Glomerular endothelial cell (primary cell): ENCODE results near the gene TUBB3. TPM values are rescaled to one million over a fixed set of nuclear protein-coding genes. Genes with fewer than 3 reads are reported as not detected.
A peak's percentile ranks its signal among the peaks of the same experiment; 100 is the strongest.
"Not testable (repeated sequence)": the region's sequence is repeated elsewhere in the genome, so short reads cannot be mapped to it uniquely, and the experiment has no call there.

Source experiments
- DNase-seq: peaks from one replicate; pipeline ENCODE4 v3.0.0-alpha.2; 2011; ENCODE audit warnings: low read depth, low spot score; ENCODE audit errors: extremely low read depth
- total RNA-seq: library from RNA; depleted of rRNA; stranded (reverse); fragments of >200 nt; gene quantifications from 2 replicates; pipeline ENCODE4 v1.2.3, GENCODE V29; 2015

The TUBB3 gene
- total RNA-seq, 1 donor from 2014 or later = 275 TPM

GRCh38 chr16:89917773-89918452, 5.2 kb upstream of the TUBB3 start:
- DNase-seq = no peak

DNA sequence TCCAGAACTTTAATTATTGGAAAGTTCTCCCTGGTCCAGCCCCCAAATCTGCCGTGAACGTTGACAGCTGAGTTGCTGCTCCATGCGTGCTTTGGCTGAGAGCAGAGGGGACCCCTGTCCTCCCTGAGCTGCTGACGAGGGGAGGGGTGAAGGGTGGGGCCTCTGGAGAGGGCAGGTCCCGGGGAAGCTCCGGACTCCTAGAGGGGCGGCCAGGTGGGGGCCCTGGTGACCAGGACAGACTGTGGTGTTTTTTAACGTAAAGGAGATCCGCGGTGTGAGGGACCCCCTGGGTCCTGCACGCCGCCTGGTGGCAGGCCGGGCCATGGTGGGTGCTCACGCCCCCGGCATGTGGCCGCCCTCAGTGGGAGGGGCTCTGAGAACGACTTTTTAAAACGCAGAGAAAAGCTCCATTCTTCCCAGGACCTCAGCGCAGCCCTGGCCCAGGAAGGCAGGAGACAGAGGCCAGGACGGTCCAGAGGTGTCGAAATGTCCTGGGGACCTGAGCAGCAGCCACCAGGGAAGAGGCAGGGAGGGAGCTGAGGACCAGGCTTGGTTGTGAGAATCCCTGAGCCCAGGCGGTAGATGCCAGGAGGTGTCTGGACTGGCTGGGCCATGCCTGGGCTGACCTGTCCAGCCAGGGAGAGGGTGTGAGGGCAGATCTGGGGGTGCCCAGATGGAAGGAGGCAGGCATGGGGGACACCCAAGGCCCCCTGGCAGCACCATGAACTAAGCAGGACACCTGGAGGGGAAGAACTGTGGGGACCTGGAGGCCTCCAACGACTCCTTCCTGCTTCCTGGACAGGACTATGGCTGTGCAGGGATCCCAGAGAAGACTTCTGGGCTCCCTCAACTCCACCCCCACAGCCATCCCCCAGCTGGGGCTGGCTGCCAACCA, 4.4 kb upstream of the TUBB3 start, which contains the start of gene MC1R:
MC1R (plus strand) TSS at position 410 of the 895 bp plus-strand sequence; CDS start at position 807, 397 bp downstream.
- no peak for DNase-seq

GRCh38 chr16:89919535-89920406, 3.4 kb upstream of the TUBB3 start:
- no peak for DNase-seq

DNA sequence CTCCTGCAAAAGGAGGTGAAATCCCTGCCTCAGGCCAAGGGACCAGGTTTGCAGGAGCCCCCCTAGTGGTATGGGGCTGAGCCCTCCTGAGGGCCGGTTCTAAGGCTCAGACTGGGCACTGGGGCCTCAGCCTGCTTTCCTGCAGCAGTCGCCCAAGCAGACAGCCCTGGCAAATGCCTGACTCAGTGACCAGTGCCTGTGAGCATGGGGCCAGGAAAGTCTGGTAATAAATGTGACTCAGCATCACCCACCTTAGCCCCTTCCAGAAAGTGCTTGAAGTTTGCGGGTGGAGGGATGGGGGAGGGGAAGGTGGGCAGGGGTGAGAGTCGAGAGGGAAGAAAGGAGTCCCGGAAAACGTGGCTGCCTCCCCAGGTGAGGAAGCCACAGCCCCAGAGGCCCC, 2.4 kb upstream of the TUBB3 start:
- DNase-seq = no peak

- no peak for DNase-seq
Observed at GRCh38 chr16:89921131-89921701, 1.9 kb upstream of the TUBB3 start.

- peak; percentile 41 for DNase-seq
Observed at GRCh38 chr16:89921702-89922476, 1.3 kb upstream of the TUBB3 start.

DNA sequence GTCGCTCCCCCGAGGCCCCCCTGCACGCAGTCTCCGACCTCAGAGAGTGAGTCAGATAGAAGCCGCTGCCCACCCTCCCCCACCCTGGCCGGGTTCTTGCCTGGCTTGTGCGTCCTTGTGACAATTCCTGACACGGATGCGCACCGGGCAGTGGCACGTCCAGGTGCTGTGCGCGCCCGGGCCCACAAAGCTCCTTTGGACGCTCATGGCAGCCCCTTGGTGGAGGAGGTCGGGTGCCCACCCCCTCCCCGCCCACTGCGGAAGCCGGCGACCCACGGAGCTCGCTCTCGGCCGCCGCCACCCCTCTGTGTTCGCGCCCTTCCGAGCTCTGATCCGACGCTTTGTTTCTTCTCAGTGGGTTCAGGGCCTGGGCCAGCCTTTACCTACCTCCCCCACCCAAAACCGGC, 662 bp upstream of the TUBB3 start:
- peak; percentile 42 for DNase-seq

DNA sequence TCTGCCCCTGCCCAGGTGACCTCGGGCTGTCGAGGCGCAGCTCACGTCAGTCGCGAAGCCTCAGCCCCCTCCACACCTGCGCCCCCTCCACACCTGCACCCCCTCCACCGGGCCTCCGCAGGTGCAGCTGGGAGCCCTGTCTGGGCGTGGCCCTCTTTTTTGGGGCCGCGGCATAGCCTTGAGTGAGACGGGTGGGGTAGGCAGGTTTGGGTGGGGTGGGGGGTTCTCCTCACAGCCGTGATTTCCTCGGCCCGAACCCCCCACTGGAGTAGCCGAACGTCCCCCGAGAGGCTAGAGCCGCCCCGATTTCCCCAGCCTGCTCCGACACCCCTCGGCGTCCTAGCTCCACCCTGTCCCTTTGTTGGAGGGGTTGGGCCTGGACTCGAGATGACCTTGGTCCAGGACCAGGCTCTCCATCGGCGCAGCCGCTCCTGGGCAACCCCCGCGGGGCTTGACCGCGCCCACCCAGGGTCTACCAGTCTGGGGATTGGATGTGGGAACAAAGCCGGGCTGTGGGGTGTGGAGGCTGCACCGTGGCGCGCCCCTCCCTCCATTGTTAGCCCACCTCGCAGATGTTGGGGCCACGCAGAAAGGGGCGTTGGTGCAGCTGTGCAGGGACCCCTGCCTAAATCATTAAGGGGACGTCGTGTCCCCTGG, 626 bp downstream of the TUBB3 start:
- DNase-seq = no peak

DNA sequence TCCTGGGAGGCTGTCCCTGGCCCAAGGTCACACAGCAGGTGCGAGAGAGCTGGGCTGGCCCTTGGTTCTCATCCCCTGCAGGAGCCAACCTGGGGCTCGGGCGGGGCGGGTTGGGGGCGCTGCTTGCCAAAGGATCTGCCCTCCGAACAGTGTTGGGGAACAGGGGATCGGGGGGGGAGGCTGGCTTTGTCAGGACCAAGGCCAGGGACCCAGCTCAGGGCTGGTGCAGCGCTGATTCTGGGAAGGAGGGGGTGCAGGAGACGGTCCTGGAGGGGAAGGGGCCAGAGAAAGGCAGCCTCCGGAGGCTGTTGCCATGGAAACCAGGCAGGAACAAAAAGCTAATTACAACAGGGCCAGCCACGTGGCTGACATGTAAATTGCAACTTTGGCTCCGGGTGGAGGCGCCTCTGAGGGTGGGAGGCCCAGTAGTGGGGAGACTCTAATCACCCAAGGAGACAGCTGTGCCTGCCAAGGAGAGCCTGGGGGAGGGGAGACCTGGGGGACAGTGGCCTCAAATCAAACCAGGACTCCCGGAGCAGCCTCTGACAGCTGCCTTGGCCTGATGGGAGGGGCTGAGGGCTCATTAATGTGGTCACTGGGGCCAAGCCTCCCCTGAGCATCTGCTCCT, 1.3 kb downstream of the TUBB3 start:
- no peak for DNase-seq

DNA sequence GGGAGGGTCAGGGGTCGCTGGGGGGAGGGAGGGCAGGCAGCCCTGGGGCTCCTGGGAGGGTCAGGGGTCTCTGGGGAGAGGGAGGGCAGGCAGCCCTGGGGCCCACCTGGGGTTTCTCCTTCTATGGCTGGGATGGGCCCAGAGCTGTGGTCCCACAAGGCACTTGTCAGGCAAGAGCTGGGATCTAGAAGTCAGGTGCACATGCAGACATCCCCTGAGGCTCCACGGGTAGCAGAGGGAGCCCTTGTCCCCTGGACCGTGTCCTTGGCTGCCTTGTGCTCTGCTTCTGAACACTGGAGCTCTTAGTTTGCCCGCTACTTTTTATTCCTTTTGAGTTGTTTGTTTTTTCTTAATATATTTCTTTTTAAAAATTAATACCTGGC, 1.8 kb downstream of the TUBB3 start:
- no peak for DNase-seq

DNA sequence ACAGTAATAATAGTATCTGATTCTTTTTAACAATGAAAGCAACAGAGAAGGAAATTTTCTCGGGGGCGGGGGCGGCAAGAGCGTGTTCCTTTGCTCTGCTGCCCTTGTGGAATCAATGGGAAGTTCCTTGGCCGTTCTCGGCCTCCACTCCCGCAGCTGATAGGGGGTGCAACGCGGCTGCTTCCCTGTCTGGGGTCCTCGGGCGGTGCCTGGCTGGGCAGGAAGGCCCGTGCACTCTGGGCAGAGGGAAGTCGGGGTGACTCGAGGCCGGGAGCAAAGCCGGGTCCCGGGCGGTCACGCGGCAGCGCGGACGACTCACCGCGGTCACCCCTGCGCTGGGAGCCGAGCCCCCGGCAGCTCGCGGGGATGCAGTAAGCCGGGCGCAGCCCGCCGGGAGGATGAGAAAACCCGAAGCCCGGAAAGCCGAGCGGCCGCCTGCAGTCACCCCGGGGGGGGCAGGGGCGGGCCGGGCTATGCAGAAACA, 2.5 kb downstream of the TUBB3 start:
- no peak for DNase-seq

DNA sequence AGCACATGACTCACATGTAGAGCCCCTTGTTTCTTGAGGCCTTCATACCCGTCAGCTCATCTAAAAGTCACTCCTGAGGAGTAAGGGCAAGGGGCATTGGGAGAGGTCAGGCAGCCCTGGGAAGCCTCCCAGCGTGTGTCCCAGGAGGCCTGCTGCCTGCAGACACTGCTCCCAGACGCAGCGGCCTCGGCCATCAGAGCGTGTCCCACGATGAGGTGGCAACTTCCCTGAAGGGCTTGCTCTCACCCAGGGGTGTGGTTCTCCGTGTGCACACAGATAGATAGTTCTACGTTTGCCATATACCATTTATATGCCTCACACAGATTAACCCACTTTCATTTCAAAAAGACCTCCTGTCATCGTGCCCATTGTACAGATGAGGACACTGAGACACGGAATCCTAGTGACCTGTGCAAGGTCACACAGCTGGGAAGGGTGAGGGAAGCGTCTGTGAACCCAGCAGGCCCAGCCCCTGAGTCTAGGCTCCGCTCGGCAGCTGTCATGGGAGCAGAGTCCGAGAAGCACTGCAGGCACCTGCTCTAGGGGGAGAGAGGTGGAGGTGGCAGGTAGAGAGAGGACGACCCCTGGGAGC, 8.3 kb downstream of the TUBB3 start:
- no peak for DNase-seq

- DNase-seq = no peak
Observed at GRCh38 chr16:89931964-89932363, 8.8 kb downstream of the TUBB3 start.

- not testable (repeated sequence) for DNase-seq
Observed at GRCh38 chr16:89934019-89934418, 10.9 kb downstream of the TUBB3 start.

DNA sequence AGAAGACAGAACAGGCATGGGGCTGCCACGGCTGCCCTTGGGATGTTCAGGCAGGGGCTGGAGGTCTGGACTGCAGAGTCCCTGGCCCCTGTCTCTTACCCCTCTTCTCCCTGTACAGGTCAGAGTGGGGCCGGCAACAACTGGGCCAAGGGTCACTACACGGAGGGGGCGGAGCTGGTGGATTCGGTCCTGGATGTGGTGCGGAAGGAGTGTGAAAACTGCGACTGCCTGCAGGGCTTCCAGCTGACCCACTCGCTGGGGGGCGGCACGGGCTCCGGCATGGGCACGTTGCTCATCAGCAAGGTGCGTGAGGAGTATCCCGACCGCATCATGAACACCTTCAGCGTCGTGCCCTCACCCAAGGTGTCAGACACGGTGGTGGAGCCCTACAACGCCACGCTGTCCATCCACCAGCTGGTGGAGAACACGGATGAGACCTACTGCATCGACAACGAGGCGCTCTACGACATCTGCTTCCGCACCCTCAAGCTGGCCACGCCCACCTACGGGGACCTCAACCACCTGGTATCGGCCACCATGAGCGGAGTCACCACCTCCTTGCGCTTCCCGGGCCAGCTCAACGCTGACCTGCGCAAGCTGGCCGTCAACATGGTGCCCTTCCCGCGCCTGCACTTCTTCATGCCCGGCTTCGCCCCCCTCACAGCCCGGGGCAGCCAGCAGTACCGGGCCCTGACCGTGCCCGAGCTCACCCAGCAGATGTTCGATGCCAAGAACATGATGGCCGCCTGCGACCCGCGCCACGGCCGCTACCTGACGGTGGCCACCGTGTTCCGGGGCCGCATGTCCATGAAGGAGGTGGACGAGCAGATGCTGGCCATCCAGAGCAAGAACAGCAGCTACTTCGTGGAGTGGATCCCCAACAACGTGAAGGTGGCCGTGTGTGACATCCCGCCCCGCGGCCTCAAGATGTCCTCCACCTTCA, 11.7 kb downstream of the TUBB3 start:
- DNase-seq = no peak

DNA sequence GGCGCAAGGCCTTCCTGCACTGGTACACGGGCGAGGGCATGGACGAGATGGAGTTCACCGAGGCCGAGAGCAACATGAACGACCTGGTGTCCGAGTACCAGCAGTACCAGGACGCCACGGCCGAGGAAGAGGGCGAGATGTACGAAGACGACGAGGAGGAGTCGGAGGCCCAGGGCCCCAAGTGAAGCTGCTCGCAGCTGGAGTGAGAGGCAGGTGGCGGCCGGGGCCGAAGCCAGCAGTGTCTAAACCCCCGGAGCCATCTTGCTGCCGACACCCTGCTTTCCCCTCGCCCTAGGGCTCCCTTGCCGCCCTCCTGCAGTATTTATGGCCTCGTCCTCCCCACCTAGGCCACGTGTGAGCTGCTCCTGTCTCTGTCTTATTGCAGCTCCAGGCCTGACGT, 12.5 kb downstream of the TUBB3 start:
- DNase-seq = not testable (repeated sequence)

- DNase-seq = no peak
Observed at GRCh38 chr16:89936034-89936433, 12.9 kb downstream of the TUBB3 start.
